ENCODE results near the gene METTL21C. TPM values are rescaled to one million over a fixed set of nuclear protein-coding genes. Genes with fewer than 3 reads are reported as not detected.

METTL21C gene
- total and polyA plus RNA-seq, 7 experiments from 2014 or later = not detected

DNA sequence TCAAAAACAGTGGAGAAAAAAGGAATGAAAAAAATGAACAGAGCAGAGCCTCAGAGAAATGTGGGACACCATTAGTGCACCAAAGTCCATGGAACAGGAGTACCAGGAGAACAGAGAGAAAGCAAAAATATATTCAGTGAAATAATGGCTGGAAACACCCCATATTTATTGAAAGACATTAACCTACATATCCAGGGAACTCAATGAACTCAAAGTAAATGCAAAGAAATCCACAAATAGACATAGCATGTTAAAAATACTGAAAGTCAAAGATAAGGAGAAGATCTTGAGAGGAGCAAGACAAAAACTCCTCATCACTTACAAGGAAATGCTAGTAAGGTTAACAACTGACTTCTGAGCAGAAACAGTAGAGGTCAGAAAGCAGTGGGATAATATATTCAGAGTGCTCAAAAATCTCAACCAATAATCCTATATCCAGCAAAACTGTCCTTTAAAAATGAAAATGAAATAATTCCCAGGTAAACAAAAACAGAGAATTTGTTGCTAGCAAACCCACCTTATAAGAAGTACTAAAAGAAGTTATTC, 35.6 kb downstream of the METTL21C start:
- no peak overlapping the region for H3K4me3 Mint-ChIP-seq
- H3K9me3 ChIP-seq (ENCODE audit: control insufficient read depth in 2 of 3, low read length in 3 of 3) = no peaks in the 10 kb centered on the region
- no peak overlapping the region for H3K27ac ChIP-seq (ENCODE audit: low read depth, low read length)
- H3K27me3 ChIP-seq (ENCODE audit: control insufficient read depth in 2 of 2, insufficient read depth in 2 of 2, low read length in 2 of 2) = no peaks in the 10 kb centered on the region
- intact Hi-C loops (cut with micrococcal nuclease) = loop anchor here (2.0 to 5.0 kb wide), 4 partner anchors 14 to 188 kb away; partner anchors contain the start of gene ERCC5 (in 1 of the 2)
- peaks cover 0 to 11% (median 0%) of the 10 kb centered on the region in 7 donors for H3K4me1 Mint-ChIP-seq
- peaks cover 0 to 7% (median 0%) of the 10 kb centered on the region in 11 donors for H3K9me3 Mint-ChIP-seq
- ChIA-PET CTCF (no interaction called here), POLR2A (no interaction called here)
- H3K4me3 ChIP-seq (ENCODE audit: low read length) = no peak overlapping the region
- peaks cover 0 to 39% (median 6%) of the 10 kb centered on the region in 3 experiments for H3K36me3 ChIP-seq (ENCODE audit: control insufficient read depth in 2 of 3, insufficient read depth in 3 of 3, low read length in 3 of 3)
- peaks cover 19 to 52% (median 50%) of the 10 kb centered on the region in 5 donors for H3K36me3 Mint-ChIP-seq
- no peaks in the 10 kb centered on the region for H3K27me3 Mint-ChIP-seq
- peak overlapping the region in 4 of 9 donors; percentile 37 to 76 (median 66) for H3K27ac Mint-ChIP-seq
- ATAC-seq = no peak
- no peak for DNase-seq
- no peaks in the 10 kb centered on the region for H3K4me1 ChIP-seq (ENCODE audit: control insufficient read depth in 2 of 2, insufficient read depth in 2 of 2, low read length in 2 of 2)

DNA sequence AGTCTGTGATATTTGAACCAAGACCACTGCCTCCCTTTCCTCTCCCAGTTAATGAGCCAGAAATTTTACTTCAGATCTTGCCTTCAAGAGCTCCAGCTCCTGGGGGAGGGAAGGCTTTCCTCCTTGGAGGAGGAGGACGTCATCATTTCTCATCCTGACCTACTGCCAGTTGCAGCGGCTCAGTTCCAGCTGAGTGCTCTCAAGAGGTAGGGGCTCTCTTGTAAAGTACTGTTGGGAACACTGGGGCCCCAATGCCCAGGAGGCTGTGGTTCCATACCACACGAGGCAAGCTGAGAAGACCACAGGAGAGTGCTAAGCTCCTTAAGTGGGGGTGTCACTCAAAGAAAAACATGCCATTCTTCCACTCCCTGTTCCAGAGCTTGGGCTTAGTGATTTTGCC, 36.2 kb downstream of the METTL21C start:
- H3K27ac Mint-ChIP-seq = peak overlapping the region in 2 of 9 donors; percentile 45 to 76
- peaks cover 0 to 33% (median 6%) of the 10 kb centered on the region in 3 experiments for H3K36me3 ChIP-seq (ENCODE audit: control insufficient read depth in 2 of 3, insufficient read depth in 3 of 3, low read length in 3 of 3)
- no peak overlapping the region for H3K27ac ChIP-seq (ENCODE audit: low read depth, low read length)

DNA sequence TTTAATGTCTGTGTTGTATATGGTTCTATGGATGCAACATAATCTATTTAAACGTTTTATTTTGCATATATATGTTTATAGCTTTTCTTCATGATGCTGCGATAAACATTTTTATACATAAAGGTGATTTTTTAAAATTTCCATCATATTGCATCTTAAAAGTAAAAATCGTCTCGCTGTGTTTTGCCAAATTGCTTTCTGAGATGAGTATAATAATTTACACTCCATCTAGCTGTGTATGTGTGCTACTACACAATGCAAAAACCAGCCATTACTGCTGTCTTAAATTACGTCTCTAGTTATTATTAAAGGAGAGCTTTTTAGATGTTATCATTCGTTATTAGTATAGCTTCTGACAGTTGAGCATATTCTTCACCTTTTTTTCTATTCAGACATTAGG, 37.2 kb downstream of the METTL21C start:
- Mint-ChIP-seq H3K4me1 (peaks cover 0 to 6% (median 0%) of the 10 kb centered on the region in 7 donors), H3K9me3 (peaks cover 0 to 7% (median 0%) of the 10 kb centered on the region in 11 donors), H3K4me3 (no peak overlapping the region), H3K27me3 (no peaks in the 10 kb centered on the region), H3K36me3 (peaks cover 16 to 54% (median 44%) of the 10 kb centered on the region in 5 donors), H3K27ac (no peak overlapping the region)
- DNase-seq (peak in 1 of 9 donors; percentile 5), ATAC-seq (no peak)
- intact Hi-C loops (cut with micrococcal nuclease) = loop anchor here (1.0 to 5.0 kb wide), 5 partner anchors 15 to 190 kb away; partner anchors contain the start of gene ERCC5 (in 1 of the 2)
- Histone ChIP-seq H3K27me3 (ENCODE audit: control insufficient read depth in 2 of 2, insufficient read depth in 2 of 2, low read length in 2 of 2) (no peaks in the 10 kb centered on the region), H3K4me1 (ENCODE audit: control insufficient read depth in 2 of 2, insufficient read depth in 2 of 2, low read length in 2 of 2) (no peaks in the 10 kb centered on the region), H3K36me3 (ENCODE audit: control insufficient read depth in 2 of 3, insufficient read depth in 3 of 3, low read length in 3 of 3) (peaks cover 0 to 30% (median 6%) of the 10 kb centered on the region in 3 experiments), H3K27ac (ENCODE audit: low read depth, low read length) (no peak overlapping the region), H3K4me3 (ENCODE audit: low read length) (no peak overlapping the region), H3K9me3 (ENCODE audit: control insufficient read depth in 2 of 3, low read length in 3 of 3) (no peaks in the 10 kb centered on the region)
- CTCF ChIA-PET = interaction anchor here (0.7 to 1.2 kb wide), 2 partner anchors 76 to 77 kb away, joined by 3 to 4 read pairs; no protein-coding TSS in a partner anchor
- POLR2A ChIA-PET = no interaction called here

More for the DNA sequence above, 36.2 kb downstream of the METTL21C start:
- Mint-ChIP-seq H3K36me3 (peaks cover 16 to 46% (median 45%) of the 10 kb centered on the region in 5 donors), H3K9me3 (peaks cover 0 to 7% (median 0%) of the 10 kb centered on the region in 11 donors), H3K4me1 (peaks cover 0 to 8% (median 0%) of the 10 kb centered on the region in 7 donors), H3K4me3 (no peak overlapping the region), H3K27me3 (no peaks in the 10 kb centered on the region)
- Histone ChIP-seq H3K4me3 (ENCODE audit: low read length) (no peak overlapping the region), H3K9me3 (ENCODE audit: control insufficient read depth in 2 of 3, low read length in 3 of 3) (no peaks in the 10 kb centered on the region), H3K27me3 (ENCODE audit: control insufficient read depth in 2 of 2, insufficient read depth in 2 of 2, low read length in 2 of 2) (no peaks in the 10 kb centered on the region), H3K4me1 (ENCODE audit: control insufficient read depth in 2 of 2, insufficient read depth in 2 of 2, low read length in 2 of 2) (no peaks in the 10 kb centered on the region)
- ChIA-PET CTCF (interaction anchor here (1.2 kb wide), 1 partner anchor 77 kb away, joined by 4 read pairs; no protein-coding TSS in a partner anchor), POLR2A (no interaction called here)
- no peak for ATAC-seq
- DNase-seq = no peak
- intact Hi-C loops (cut with micrococcal nuclease) = loop anchor here (2.0 to 5.0 kb wide), 4 partner anchors 14 to 189 kb away; partner anchors contain the start of gene ERCC5 (in 1 of the 2)

DNA sequence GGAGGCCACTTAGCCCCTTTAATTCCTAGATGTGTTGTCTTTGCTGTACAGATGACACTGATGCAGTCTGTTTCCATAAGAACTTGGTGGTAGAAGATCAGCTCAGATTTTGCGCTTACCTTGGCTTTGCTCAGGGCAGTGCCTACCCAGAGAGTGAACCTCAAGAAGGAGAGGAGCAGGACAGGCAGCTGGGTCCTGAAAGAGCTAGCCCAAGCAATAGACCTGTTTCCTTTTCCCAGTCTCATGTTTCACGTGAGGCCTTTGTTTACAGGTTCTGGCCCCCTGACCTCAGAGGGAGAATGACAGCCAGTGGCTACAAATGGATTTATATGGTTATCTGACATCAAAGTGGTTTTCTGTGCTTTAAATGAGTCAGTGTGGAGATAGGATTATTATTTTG, 40.1 kb downstream of the METTL21C start:
- Mint-ChIP-seq H3K36me3 (peaks cover 16 to 44% (median 27%) of the 10 kb centered on the region in 5 donors), H3K4me3 (no peak overlapping the region), H3K9me3 (peaks cover 0 to 7% (median 0%) of the 10 kb centered on the region in 11 donors), H3K27me3 (no peaks in the 10 kb centered on the region), H3K4me1 (peaks cover 0 to 5% (median 0%) of the 10 kb centered on the region in 7 donors), H3K27ac (no peak overlapping the region)
- Histone ChIP-seq H3K4me1 (ENCODE audit: control insufficient read depth in 2 of 2, insufficient read depth in 2 of 2, low read length in 2 of 2) (no peaks in the 10 kb centered on the region), H3K27ac (ENCODE audit: low read depth, low read length) (no peak overlapping the region), H3K27me3 (ENCODE audit: control insufficient read depth in 2 of 2, insufficient read depth in 2 of 2, low read length in 2 of 2) (no peaks in the 10 kb centered on the region), H3K36me3 (ENCODE audit: control insufficient read depth in 2 of 3, insufficient read depth in 3 of 3, low read length in 3 of 3) (peaks cover 0 to 45% (median 6%) of the 10 kb centered on the region in 3 experiments), H3K4me3 (ENCODE audit: low read length) (no peak overlapping the region), H3K9me3 (ENCODE audit: control insufficient read depth in 2 of 3, low read length in 3 of 3) (no peaks in the 10 kb centered on the region)
- no peak for DNase-seq
- ChIA-PET CTCF (interaction anchor here (1.1 kb wide), 1 partner anchor 74 kb away, joined by 4 read pairs; no protein-coding TSS in a partner anchor), POLR2A (interaction anchor here (1.0 kb wide), 1 partner anchor 47 kb away, joined by 3 read pairs; no protein-coding TSS in a partner anchor)
- no peak for ATAC-seq
- intact Hi-C loops (cut with micrococcal nuclease) = loop anchor here (5.0 kb wide), 2 partner anchors 32 to 193 kb away; partner anchors contain the start of gene ERCC5 (in 2 of the 2)

DNA sequence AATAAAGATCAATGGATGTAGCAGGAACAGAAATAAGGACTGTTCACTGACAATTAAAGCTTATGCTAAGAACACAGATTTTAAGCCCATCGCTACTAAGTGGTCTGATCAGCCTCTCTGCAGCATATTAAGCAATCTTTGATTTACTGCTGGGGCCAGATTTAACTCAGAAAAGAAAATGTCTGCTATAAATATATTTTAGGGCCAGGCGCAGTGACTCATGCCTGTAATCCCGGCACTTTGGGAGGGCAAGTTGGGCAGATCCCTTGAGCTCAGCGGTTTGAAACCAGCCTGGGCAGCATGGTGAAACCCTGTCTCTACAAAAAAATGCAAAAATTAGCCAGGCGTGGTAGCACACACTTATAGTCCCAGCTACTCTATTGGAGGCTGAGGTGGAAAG, 43.0 kb downstream of the METTL21C start:
- Mint-ChIP-seq H3K4me3 (no peak overlapping the region), H3K4me1 (peaks cover 0 to 10% (median 7%) of the 10 kb centered on the region in 7 donors), H3K36me3 (peaks cover 0 to 27% (median 13%) of the 10 kb centered on the region in 5 donors), H3K27ac (no peak overlapping the region), H3K27me3 (no peaks in the 10 kb centered on the region), H3K9me3 (no peaks in the 10 kb centered on the region)
- peaks cover 8 to 51% (median 10%) of the 10 kb centered on the region in 3 experiments for H3K36me3 ChIP-seq (ENCODE audit: control insufficient read depth in 2 of 3, insufficient read depth in 3 of 3, low read length in 3 of 3)
- ATAC-seq (no peak), DNase-seq (no peak)
- H3K27me3 ChIP-seq (ENCODE audit: control insufficient read depth in 2 of 2, insufficient read depth in 2 of 2, low read length in 2 of 2) = no peaks in the 10 kb centered on the region
- no peak overlapping the region for H3K4me3 ChIP-seq (ENCODE audit: low read length)
- H3K4me1 ChIP-seq (ENCODE audit: control insufficient read depth in 2 of 2, insufficient read depth in 2 of 2, low read length in 2 of 2) = no peaks in the 10 kb centered on the region
- no peaks in the 10 kb centered on the region for H3K9me3 ChIP-seq (ENCODE audit: control insufficient read depth in 2 of 3, low read length in 3 of 3)
- ChIA-PET CTCF (interaction anchor here (1.2 kb wide), 1 partner anchor 47 kb away, joined by 4 read pairs; no protein-coding TSS in a partner anchor), POLR2A (interaction anchor here (0.7 to 1.0 kb wide), 2 partner anchors 56 to 60 kb away, joined by 4 to 5 read pairs; partner anchors contain the start of gene TPP2)
- H3K27ac ChIP-seq (ENCODE audit: low read depth, low read length) = no peak overlapping the region
- intact Hi-C loops (cut with micrococcal nuclease) = loop anchor here (2.0 to 5.0 kb wide), 2 partner anchors 15 to 195 kb away; partner anchors contain the start of gene ERCC5 (in 1 of the 2)

DNA sequence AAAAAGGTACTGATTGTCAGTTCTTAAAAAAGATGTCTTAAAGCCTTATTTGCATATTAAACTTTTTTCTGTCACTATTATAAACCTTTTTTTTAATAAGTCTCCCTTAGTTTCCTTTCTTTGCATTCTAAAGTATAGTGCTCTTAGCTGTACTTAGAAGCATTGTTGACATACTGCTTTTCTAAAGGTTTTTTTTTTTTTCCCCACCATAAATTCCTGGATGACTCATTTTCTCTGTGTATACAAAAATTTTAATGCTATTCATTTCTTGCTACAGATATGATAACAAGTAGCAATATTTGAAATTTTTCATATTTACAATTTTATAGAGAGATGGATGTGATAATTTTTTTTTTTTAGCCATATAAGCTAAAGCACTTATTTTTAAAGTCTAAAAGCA, 43.5 kb downstream of the METTL21C start:
- Mint-ChIP-seq H3K27me3 (no peaks in the 10 kb centered on the region), H3K27ac (peak overlapping the region in 1 of 9 donors; percentile 35), H3K4me1 (peaks cover 0 to 10% (median 7%) of the 10 kb centered on the region in 7 donors), H3K36me3 (peaks cover 0 to 27% (median 16%) of the 10 kb centered on the region in 5 donors), H3K4me3 (no peak overlapping the region), H3K9me3 (no peaks in the 10 kb centered on the region)
- DNase-seq (no peak), ATAC-seq (no peak)
- H3K36me3 ChIP-seq (ENCODE audit: control insufficient read depth in 2 of 3, insufficient read depth in 3 of 3, low read length in 3 of 3) = peaks cover 8 to 51% (median 15%) of the 10 kb centered on the region in 3 experiments
- intact Hi-C loops (cut with micrococcal nuclease) = loop anchor here (2.0 to 5.0 kb wide), 2 partner anchors 15 to 196 kb away; partner anchors contain the start of gene ERCC5 (in 1 of the 2)
- no peaks in the 10 kb centered on the region for H3K27me3 ChIP-seq (ENCODE audit: control insufficient read depth in 2 of 2, insufficient read depth in 2 of 2, low read length in 2 of 2)
- POLR2A ChIA-PET = interaction anchor here (0.7 to 1.0 kb wide), 2 partner anchors 55 to 59 kb away, joined by 4 to 5 read pairs; partner anchors contain the start of gene TPP2
- CTCF ChIA-PET = no interaction called here
- H3K27ac ChIP-seq (ENCODE audit: low read depth, low read length) = no peak overlapping the region
- no peaks in the 10 kb centered on the region for H3K4me1 ChIP-seq (ENCODE audit: control insufficient read depth in 2 of 2, insufficient read depth in 2 of 2, low read length in 2 of 2)
- no peak overlapping the region for H3K4me3 ChIP-seq (ENCODE audit: low read length)
- H3K9me3 ChIP-seq (ENCODE audit: control insufficient read depth in 2 of 3, low read length in 3 of 3) = no peaks in the 10 kb centered on the region

Measured in naive thymus-derived CD4-positive, alpha-beta T cell (primary cell).